SW 1271 (cell line): ENCODE data around the gene ADAMTS2.

Experiments
- DNase-seq, 2 experiments: peaks; one replicate each; lab custom pipeline; 2025; lab: John Stamatoyannopoulos, UW

Gene ADAMTS2

DNA sequence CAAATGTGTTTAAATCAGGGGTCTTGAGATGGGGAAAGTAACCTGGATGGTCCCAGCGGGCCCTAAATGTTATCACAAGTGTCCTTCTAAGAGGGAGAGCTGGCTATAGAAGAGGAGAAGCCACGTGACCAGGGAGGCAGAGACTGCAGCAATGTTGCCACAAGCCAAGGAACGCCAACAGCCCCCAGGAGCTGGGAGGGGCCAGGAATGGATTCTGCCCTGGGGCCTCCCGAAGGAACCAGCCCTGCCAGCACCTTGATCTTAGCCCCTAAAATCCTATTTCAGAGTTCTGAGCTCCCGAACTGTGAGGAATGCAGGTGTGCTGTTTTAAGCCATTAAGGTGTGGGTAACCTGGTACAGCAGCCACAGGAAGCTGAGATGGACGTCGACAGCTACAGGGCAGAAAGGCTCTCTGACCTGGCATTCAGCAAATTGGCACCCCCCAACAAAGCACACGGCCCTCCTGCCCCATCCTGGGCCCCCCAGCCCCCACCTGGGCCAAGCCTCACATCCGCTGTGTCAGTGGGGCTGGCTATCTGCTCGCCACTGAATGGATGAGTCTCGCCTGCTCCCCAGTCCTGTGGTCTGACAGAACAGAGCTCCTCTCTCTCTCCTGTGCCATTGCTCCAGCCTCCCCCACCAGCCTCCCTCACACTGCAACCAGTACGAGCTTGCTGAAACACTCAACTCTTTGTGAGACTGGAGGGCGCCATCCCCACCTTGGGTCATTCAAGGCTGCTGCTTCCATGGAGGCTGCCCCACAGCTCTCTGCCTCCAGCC, 78.8 kb downstream of the ADAMTS2 start:
- no peak for DNase-seq

GRCh38 chr5:179265514-179266290, 79.6 kb downstream of the ADAMTS2 start:
- no peak for DNase-seq

GRCh38 chr5:179264783-179265513, 80.3 kb downstream of the ADAMTS2 start:
- DNase-seq, result no peak

GRCh38 chr5:179264053-179264782, 81.0 kb downstream of the ADAMTS2 start:
- DNase-seq, result no peak

GRCh38 chr5:179263391-179264052, 81.7 kb downstream of the ADAMTS2 start:
- no peak for DNase-seq

DNA sequence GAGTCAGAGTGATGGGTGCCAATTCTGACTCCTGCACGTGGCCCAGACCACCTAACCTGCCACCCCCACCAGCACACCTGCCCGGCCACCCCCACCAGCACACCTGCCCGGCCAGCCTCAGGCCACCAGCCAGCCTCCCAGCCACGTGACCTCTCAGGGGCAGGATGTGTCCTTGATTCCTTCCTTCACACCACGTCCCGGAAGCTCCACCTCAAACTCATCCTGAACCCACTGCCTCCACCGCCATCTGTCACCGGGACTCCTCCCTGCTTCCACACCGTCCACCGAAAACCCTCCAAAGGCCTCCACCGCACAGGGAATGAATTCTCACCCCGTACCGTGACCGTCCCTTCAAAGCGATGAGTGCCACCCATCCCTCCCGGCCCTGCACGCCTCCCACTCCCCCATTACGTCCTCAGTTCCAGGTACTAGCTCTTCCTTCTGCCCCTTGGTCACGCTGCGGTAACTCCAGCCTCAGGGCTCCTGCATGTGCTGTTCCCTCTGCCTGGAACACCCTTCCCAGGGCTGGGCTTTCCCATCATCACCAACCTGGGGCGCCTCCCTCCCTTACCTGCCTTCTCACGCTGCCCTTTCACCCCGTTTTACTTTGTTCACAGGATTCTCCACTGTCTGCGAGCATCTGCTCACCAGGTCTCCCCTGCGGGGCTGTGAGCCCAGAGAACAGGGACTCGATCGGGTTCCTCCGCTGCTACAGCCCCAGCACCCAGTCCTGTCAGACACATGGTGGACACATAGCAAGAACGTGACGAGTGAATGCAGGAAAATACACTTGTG, 82.9 kb downstream of the ADAMTS2 start:
- DNase-seq, result no peak

GRCh38 chr5:179261301-179262125, 83.7 kb downstream of the ADAMTS2 start:
- peak in 1 of 2 experiments; percentile 25 for DNase-seq

GRCh38 chr5:179260324-179261070, 84.8 kb downstream of the ADAMTS2 start:
- DNase-seq, result no peak

GRCh38 chr5:179259731-179260323, 85.4 kb downstream of the ADAMTS2 start:
- no peak for DNase-seq

- DNase-seq, result no peak
Measured at GRCh38 chr5:179258922-179259730, 86.1 kb downstream of the ADAMTS2 start.

DNA sequence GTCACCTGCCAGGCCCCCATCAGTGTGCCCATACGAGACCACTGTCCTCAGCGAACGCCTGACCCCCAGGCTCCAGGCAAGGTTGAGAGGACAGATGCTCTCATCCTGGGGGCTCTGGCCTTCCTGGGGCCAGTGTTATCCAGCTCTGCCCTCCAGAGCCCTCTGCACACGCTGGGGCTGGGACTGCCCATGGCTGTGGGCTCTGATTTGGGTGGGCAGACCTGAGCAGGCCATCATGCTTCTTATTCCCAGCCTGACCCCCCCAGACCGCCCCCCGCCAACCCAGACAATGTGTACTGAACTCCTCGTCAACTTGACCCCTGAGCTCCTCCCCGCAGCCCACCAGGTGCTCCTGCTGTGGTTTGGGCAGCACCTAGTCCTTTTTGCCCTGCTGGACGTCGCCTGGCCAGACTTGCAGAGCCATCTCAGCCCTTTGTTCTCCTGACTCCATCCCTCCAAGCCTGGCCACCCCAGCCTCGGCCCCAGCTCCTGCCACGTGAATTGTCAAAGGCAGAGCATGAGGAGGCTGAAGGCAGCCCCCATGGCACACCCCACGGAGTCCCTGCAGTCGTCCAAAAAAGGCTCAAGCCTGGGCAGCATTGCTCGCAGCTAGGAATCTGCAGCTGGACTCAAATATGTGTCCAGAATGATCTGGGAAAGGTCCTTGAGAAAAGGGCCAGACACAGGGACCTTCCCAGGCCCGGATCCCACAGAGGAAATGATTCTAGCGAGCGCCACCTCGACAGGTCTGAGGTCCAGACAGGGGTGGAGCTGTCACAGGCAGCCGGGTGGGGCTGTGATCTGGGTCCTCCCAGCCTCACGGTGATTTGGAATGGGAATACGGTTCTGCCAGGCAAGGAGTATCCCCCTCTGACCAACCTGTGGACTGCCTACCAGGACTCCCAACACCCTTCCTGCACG, 87.0 kb downstream of the ADAMTS2 start:
- no peak for DNase-seq

DNA sequence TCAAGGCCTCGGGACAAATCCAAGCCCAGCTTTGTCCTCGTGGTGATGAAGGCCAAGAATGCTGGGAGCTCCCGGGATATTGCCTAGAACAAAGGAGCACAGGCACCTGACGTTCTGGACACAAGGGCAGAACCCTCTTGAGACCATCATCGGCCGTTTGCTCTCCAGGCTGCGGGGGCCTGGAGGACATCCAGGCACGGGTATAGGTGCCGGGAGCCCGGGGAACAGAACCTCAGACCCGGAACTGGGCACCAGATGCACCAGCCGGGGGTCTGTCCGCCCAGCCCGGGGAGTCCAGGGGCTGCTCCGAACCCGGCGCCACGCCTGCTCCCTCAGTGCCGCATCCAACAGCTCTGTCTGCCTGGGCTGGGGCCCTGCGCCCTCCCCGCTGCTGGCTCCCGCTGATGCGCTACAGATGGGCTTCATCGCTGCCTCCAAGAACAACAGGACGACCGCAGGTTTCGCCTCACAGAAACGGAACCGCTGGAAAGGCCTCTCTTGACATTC, 88.0 kb downstream of the ADAMTS2 start:
- no peak for DNase-seq

DNA sequence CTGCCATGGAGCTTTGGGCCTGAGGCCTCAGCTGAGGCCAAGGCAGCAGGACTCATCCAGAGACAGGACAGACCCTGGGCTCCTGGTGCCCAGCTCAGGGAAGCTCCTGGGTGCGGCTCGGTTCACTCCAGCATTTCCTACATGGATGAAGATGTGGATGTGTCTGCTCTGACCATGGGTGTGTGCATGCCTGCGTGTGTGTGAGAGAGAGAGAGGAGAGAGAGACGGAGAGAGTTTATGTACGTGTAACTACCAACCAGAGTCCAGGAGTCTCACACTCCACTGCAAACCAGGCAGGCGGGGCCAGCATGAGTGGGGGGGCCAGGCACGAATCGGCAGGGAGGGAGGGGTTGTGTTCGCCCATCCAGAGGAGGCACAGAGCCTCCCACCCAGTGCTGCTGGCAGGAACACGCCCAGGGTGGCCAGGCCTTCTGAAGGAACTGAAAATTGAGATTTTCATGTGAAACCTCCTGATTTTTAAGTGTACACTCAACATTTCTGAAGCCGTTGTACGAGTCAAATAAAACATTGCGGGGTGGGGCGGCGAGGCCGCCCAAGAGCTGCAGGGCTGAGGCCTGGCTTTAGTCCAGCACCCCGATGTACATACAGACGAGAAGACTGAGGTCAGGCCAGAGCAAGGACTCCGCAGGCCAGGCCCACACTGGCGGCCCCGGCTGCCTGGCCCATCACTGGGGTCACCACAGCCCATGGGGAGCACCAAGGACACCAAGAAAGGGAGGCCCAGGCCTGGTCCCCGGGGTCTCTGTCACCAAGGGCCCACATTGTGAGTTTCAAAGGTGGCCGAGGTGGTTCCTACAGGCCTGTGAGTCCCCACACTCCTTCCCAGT, 88.7 kb downstream of the ADAMTS2 start:
- no peak for DNase-seq

GRCh38 chr5:179255527-179256327, 89.5 kb downstream of the ADAMTS2 start:
- DNase-seq, result no peak
